Ishikawa (cell line): Measurements from ENCODE around the gene ETFRF1.

Experiments
- CEBPB ChIP-seq: IDR thresholded peaks from 2 replicates; pipeline ENCODE4 v1.6.1; 2012
- CREB1 ChIP-seq: IDR thresholded peaks from 2 replicates; pipeline ENCODE4 v1.6.1; 2012; ENCODE audit warnings: low read depth
- EGR1 ChIP-seq: IDR thresholded peaks from 2 replicates; pipeline ENCODE4 v1.6.1; 2012
- EP300 ChIP-seq: IDR thresholded peaks from 2 replicates; pipeline ENCODE4 v1.6.1; 2012; ENCODE audit warnings: borderline replicate concordance
- FOXM1 ChIP-seq: IDR thresholded peaks from 2 replicates; pipeline ENCODE4 v1.6.1; 2012; ENCODE audit warnings: low read depth, borderline replicate concordance
- MAX ChIP-seq: IDR thresholded peaks from 2 replicates; pipeline ENCODE4 v1.6.1; 2012
- NFIC ChIP-seq: IDR thresholded peaks from 2 replicates; pipeline ENCODE4 v1.6.1; 2012
- RAD21 ChIP-seq: IDR thresholded peaks from 2 replicates; pipeline ENCODE4 v1.6.1; 2012; ENCODE audit warnings: low read depth
- REST ChIP-seq: IDR thresholded peaks from 2 replicates; pipeline ENCODE4 v1.6.1; 2012; ENCODE audit warnings: low read depth, mild to moderate bottlenecking
- TAF1 ChIP-seq: IDR thresholded peaks from 2 replicates; pipeline ENCODE4 v1.6.1; 2012; ENCODE audit warnings: low read depth, mild to moderate bottlenecking
- TCF12 ChIP-seq: IDR thresholded peaks from 2 replicates; pipeline ENCODE4 v1.6.1; 2012; ENCODE audit warnings: low read depth
- TEAD4 ChIP-seq: IDR thresholded peaks from 2 replicates; pipeline ENCODE4 v1.6.1; 2012
- USF1 ChIP-seq: IDR thresholded peaks from 2 replicates; pipeline ENCODE4 v1.6.1; 2012
- YY1 ChIP-seq: IDR thresholded peaks from 2 replicates; pipeline ENCODE4 v1.6.1; 2012; ENCODE audit warnings: low read depth
- ZBTB7A ChIP-seq: IDR thresholded peaks from 2 replicates; pipeline ENCODE4 v1.6.1; 2012; ENCODE audit warnings: low read depth

Gene ETFRF1

GRCh38 chr12:25186038-25186787, 8.8 kb upstream of the ETFRF1 start:
- TF ChIP-seq CREB1: no peak

- TF ChIP-seq MAX: no peak
- no peak for TF ChIP-seq YY1
- no peak for TF ChIP-seq ZBTB7A
- no peak for TF ChIP-seq NFIC
- TF ChIP-seq CEBPB: no peak
- no peak for TF ChIP-seq REST
- TF ChIP-seq EP300: no peak
- no peak for TF ChIP-seq TEAD4
- TF ChIP-seq TAF1: no peak
- no peak for TF ChIP-seq USF1
- TF ChIP-seq RAD21: no peak
- TF ChIP-seq CREB1: no peak
- TF ChIP-seq FOXM1: no peak
- TF ChIP-seq TCF12: no peak
- TF ChIP-seq EGR1: no peak
Measured at GRCh38 chr12:25186788-25187402, 8.1 kb upstream of the ETFRF1 start.

- TF ChIP-seq NFIC (peak; percentile 41; the same call in 1 of the 2 replicates), FOXM1 (no peak), CREB1 (no peak), REST (no peak), EP300 (peak; percentile 67; the same call in 1 of the 2 replicates), MAX (no peak), TCF12 (no peak), EGR1 (no peak), TEAD4 (0 out of 2 replicates have a peak, but pooled peaks have one; percentile 26), RAD21 (no peak), ZBTB7A (no peak), USF1 (no peak), TAF1 (no peak), YY1 (no peak), CEBPB (no peak)
Measured at GRCh38 chr12:25187781-25188180, 7.3 kb upstream of the ETFRF1 start.

- no peak for TF ChIP-seq REST
- no peak for TF ChIP-seq TEAD4
- no peak for TF ChIP-seq FOXM1
- no peak for TF ChIP-seq EGR1
- TF ChIP-seq ZBTB7A: no peak
Measured at GRCh38 chr12:25189656-25190055, 5.4 kb upstream of the ETFRF1 start.
